ENCODE measurements around the gene KCTD5. TPM values are rescaled to one million over a fixed set of nuclear protein-coding genes. Genes with fewer than 3 reads are reported as not detected.

The KCTD5 gene
- total and polyA plus RNA-seq, 9 of the 15 experiments (the other 6 are each of a cell fraction or from before 2014, with no cell fraction given) = 0.73 to 58.3 (median 32.3) TPM

- H3K4me2 ChIP-seq (ENCODE audit: insufficient read depth, low read length) = no peak overlapping the region
- 87% methylated on average over 13 of the region's 22 CpGs for WGBS (ENCODE audit: insufficient coverage, low coverage, missing lambda C conversion rate)
- intact Hi-C loops (cut with micrococcal nuclease) = no loop called here
- H3K79me2 ChIP-seq (ENCODE audit: control insufficient read depth, insufficient read depth, low read length) = no peaks in the 10 kb centered on the region
- in situ Hi-C loops (cut with MboI) = no loop called here
- ATAC-seq (no peak), FAIRE-seq (no peak), DNase-seq (ENCODE audit: extremely low read depth in 1 of 4, low spot score in 3 of 4) (no peak)
- no TSS peak for BruUV-seq (replicated peaks)
- CTCF ChIA-PET (ENCODE audit: low intra/inter-chr PET ratio) = no interaction called here
- H3K9me1 ChIP-seq (ENCODE audit: control insufficient read depth, insufficient read depth, low read length) = peaks cover 2% of the 10 kb centered on the region
- H3K9me3 ChIP-seq (replicated peaks; ENCODE audit: control insufficient read depth, insufficient read depth, low read depth, low read length) = no peaks in the 10 kb centered on the region
- no peak overlapping the region for H3K4me3 ChIP-seq
- no peaks in the 10 kb centered on the region; the same call in 1 of the 2 replicates for H4K20me1 ChIP-seq (replicated peaks; ENCODE audit: control insufficient read depth, insufficient read depth, low read length)
- no peak for TF ChIP-seq THRB (CRISPR knock-in tag; conservative IDR thresholded peaks at IDR 0.05)
- no peak for TF ChIP-seq TEAD4 (IDR thresholded peaks at IDR 0.05; ENCODE audit: low read length)
- no peak for TF ChIP-seq TEAD4 (CRISPR knock-in tag; IDR thresholded peaks at IDR 0.05; ENCODE audit: borderline replicate concordance)
- TF ChIP-seq TGIF2 (CRISPR knock-in tag; IDR thresholded peaks at IDR 0.05) = no peak
- no peak for TF ChIP-seq MCM5 (IDR thresholded peaks at IDR 0.05; ENCODE audit: low read depth)
- no peak for TF ChIP-seq FOXJ3 (CRISPR knock-in tag; IDR thresholded peaks at IDR 0.05)
- TF ChIP-seq FOXA1 (IDR thresholded peaks at IDR 0.05; ENCODE audit: borderline replicate concordance) = no peak
- no peak for TF ChIP-seq XRCC3 (IDR thresholded peaks at IDR 0.05)
- TF ChIP-seq CTCFL (IDR thresholded peaks at IDR 0.05; ENCODE audit: borderline replicate concordance, insufficient read depth, low read depth, low read length, poor library complexity, severe bottlenecking) = no peak
- no peak for TF ChIP-seq PTTG1 (tag; IDR thresholded peaks at IDR 0.05; ENCODE audit: low read depth)
- no peak for TF ChIP-seq ZNF384 (IDR thresholded peaks at IDR 0.05; ENCODE audit: low read depth, low read length)
- no peak for TF ChIP-seq ZNF584 (CRISPR knock-in tag; IDR thresholded peaks at IDR 0.05; ENCODE audit: low read depth)
- no peak for TF ChIP-seq E4F1 (CRISPR knock-in tag; IDR thresholded peaks at IDR 0.05; ENCODE audit: borderline replicate concordance)
- no peak for TF ChIP-seq ZNF830 (CRISPR knock-in tag; IDR thresholded peaks at IDR 0.05)
- H3K36me3 ChIP-seq (ENCODE audit: control insufficient read depth, insufficient read depth, low read length) = peaks cover 56% of the 10 kb centered on the region; the same call in 1 of the 3 replicates
- H2AFZ ChIP-seq (ENCODE audit: low read depth, low read length) = no peak overlapping the region
- no peak overlapping the region for H3K9ac ChIP-seq (ENCODE audit: insufficient read depth in 1 of 2, low read depth in 2 of 2, low read length in 2 of 2)
- peaks cover 0 to 44% of the 10 kb centered on the region in 2 experiments; a peak in 2 of 5 replicates for H3K4me1 ChIP-seq (replicated peaks in 1 of 2; ENCODE audit: control insufficient read depth in 2 of 2, insufficient read depth in 2 of 2, low read length in 2 of 2)
- peaks cover 0 to 1% of the 10 kb centered on the region in 2 experiments; a peak in 1 of 5 replicates for H3K27me3 ChIP-seq (ENCODE audit: control insufficient read depth in 2 of 2, insufficient read depth in 2 of 2, low read length in 2 of 2)
- no peak overlapping the region for H3K27ac ChIP-seq (ENCODE audit: extremely low read depth, low read depth, low read length)
- POLR2A ChIA-PET = interaction anchor here (0.6 to 1.2 kb wide), 3 partner anchors 8 to 315 kb away, joined by 3 to 7 read pairs (median 3); no protein-coding TSS in a partner anchor
Measured at GRCh38 chr16:2706611-2707311, 24.4 kb downstream of the KCTD5 start.
